Embryonic facial prominence (tissue), 1 donor: ENCODE data around the gene MAD1L1.
"Not testable (repeated sequence)": the region's sequence is repeated elsewhere in the genome, so short reads cannot be mapped to it uniquely, and the experiment has no call there.

ENCODE experiments used
- DNase-seq: peaks from one replicate; pipeline ENCODE4 v3.0.0-alpha.2; 2016; ENCODE audit errors: extremely low spot score

Gene MAD1L1

GRCh38 chr7:2066251-2066919, 166.4 kb downstream of the MAD1L1 start:
- no peak for DNase-seq

DNA sequence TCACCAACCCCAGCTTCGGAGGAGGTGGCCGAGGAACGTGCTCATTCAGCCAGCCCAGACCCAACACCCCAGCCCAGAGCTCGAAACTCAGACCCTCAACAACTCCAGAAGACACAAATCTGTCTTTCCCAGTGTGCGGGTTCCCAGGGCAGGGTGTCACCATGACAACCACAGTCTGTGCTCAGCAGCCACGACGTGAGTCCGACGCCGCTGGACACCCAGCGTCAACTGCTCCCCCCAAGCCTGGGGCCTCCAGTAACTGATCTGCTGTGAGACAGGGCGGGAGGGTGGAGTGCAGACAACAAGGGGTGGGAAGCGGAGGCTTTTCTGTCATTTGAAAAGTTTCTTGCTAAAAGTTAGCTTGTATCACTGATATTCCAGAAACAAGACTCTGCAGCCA, 167.2 kb downstream of the MAD1L1 start:
- no peak for DNase-seq

DNA sequence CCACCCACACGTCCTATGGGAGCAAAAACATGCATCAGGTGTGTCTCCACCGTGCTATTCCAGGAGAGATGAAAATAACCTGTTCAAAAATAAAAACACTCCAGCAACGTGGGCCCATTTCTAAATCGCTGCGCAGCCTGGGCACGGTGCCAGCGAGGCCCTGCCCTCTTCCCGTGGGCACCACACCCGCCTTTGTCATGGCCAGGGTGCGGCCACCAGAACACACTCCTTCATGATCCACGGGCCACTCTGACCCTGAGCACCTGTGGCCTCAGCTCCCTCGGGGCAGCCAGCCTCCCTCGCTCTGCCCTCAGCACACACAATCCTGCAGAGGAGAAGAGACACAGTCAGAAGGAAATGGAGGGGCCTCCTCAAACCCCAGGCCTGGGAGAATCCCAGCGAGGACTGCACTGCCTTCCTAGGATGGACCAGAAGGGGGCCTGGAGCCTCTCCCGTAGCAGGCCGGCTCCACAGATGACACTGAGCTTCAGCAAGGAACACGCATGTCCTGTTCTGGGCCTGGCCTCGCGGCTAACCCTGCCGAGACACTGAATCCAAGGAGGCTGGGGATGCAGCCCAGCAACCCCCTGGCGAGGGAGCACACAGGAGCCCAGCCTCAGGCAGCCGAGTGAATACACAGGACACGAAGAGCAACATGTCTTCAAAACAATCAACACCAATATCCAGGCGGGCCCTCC, 169.0 kb downstream of the MAD1L1 start:
- no peak for DNase-seq

GRCh38 chr7:2062648-2063047, 170.1 kb downstream of the MAD1L1 start:
- DNase-seq: no peak

GRCh38 chr7:2060701-2061100, 172.0 kb downstream of the MAD1L1 start:
- no peak for DNase-seq

DNA sequence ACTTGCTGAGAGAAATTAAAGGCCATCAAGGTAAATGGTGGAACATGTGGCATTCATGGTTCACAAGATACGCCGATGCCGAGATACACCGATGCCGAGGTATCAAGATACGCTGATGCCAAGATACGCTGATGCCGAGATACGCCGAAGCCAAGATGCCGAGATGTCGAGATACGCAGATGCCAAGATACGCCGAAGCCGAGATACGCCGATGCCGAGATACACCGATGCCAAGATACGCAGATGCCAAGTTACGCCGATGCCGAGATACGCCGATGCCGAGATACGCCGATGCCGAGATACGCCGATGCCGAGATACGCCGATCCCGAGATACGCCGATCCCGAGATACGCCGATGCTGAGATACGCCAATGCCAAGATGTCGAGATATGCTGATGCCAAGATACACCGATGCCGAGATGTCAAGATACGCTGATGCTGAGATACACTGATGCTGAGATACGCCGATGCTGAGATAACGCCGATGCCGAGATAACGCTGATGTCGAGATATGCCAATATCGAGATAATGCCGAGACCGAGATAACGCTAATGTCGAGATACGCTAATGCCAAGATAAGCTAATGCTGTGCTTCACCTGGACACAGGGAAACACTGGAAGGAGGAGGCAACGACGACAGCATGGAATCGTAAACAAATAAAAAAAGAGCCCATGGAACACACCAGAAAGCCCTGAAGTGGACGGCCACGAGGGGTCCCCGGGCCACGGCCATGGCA, 172.6 kb downstream of the MAD1L1 start:
- DNase-seq: no peak

DNA sequence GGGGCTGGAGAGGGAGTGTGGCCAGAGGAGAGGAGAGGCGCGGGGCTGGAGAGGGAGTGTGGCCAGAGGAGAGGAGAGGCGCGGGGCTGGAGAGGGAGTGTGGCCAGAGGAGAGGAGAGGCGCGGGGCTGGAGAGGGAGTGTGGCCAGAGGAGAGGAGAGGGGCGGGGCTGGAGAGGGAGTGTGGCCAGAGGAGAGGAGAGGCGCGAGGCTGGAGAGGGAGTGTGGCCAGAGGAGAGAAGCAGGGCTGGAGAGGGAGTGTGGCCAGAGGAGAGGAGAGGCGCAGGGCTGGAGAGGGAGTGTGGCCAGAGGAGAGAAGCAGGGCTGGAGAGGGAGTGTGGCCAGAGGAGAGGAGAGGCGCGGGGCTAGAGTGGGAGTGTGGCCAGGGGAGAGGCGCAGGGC, 174.5 kb downstream of the MAD1L1 start:
- DNase-seq: not testable (repeated sequence)

DNA sequence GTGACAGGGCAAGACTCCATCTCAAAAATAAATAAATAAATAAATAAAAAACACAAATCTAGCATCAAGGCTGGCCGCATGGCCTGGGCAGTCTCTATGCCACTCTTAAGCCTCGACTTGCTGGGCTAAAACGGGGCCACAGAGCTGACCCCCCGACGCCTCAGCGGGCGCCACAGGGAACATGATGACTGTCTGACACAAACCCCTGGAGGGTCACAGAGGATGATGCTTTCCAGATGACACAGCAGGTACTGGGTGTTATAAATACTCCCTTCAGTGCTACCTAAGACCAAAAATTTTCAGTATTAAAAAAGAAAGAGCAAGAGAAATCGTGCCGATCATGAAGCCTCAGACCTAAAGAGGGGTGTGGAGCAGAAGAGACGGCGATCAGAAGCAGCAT, 176.8 kb downstream of the MAD1L1 start:
- no peak for DNase-seq

GRCh38 chr7:2054927-2055326, 177.8 kb downstream of the MAD1L1 start:
- no peak for DNase-seq

- DNase-seq: no peak
These were observed 179.3 kb downstream of the MAD1L1 start for GRCh38 chr7:2053395-2053794.

GRCh38 chr7:2052657-2053048, 180.1 kb downstream of the MAD1L1 start:
- DNase-seq: no peak

- DNase-seq: no peak
These were observed 180.8 kb downstream of the MAD1L1 start for GRCh38 chr7:2051707-2052656.

DNA sequence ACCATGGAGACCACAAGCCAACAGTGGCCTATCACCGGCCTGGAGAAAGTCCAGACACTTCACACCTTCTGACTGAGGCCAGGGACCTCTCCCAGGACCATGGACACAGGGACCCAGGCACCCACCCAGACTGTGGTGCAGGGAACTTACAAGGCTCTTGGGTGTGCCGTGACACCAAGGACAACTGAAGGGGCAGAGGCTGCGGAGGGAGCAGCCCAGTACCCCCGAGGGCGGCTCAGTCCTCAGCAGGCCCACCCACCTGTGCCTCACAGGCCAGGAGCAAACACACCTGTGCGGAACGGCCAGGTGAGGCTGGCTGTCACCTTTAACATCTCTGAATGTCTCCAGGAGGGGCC, 182.3 kb downstream of the MAD1L1 start:
- no peak for DNase-seq

DNA sequence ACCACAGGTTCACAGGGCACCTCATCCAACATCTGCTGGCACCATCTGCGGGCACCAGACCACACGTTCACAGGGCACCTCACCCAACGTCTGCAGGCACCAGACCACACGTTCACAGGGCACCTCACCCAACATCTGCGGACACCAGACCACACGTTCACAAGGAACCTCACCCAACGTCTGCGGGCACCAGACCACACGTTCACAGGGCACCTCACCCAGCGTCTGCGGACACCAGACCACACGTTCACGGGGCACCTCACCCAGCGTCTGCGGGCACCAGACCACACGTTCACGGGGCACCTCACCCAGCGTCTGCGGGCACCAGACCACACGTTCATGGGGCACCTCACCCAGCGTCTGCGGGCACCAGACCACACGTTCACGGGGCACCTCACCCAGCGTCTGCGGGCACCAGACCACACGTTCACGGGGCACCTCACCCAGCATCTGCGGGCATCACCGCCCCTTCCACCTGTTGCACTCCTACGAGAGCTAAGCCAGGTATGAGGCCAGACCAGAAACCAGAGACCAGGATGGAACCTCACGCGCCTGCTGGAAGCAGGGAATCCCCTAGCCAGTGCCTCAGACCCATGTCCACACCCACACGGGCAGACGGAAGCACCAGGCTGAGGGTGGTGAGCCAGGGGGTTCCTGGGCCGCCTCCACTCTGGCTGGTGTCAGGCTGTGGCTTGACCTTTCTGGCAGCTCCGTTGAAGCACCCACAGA, 182.8 kb downstream of the MAD1L1 start:
- DNase-seq: no peak

GRCh38 chr7:2049111-2049781, 183.5 kb downstream of the MAD1L1 start:
- no peak for DNase-seq

- DNase-seq: no peak
These were observed 184.2 kb downstream of the MAD1L1 start for GRCh38 chr7:2048531-2048930.

- DNase-seq: no peak
These were observed 184.7 kb downstream of the MAD1L1 start for GRCh38 chr7:2048006-2048405.

GRCh38 chr7:2046581-2047565, 185.9 kb downstream of the MAD1L1 start:
- no peak for DNase-seq
